Keratinocyte (primary cell): ENCODE measurements around the gene MUC5B.

ENCODE experiments used
- EZH2 ChIP-seq: IDR thresholded peaks from one replicate; pipeline ENCODE4 v1.6.1; 2012; ENCODE audit warnings: inconsistent platforms, mild to moderate bottlenecking, low read length, moderate library complexity
- TF ChIP-seq, protein P1 (sequence below), 3 experiments: IDR thresholded peaks in 1 of 3; conservative IDR thresholded peaks in 1 of 3; optimal IDR thresholded peaks in 1 of 3; 2 replicates in 2 of 3; 3 replicates in 1 of 3; pipeline versions ENCODE3 to v1.5.1; 2011; ENCODE audit warnings: low read length in 3 of 3, mild to moderate bottlenecking in 3 of 3, moderate library complexity in 2 of 3, control low read depth in 1 of 3, inconsistent platforms in 1 of 3; ENCODE audit not compliant: insufficient read depth in 2 of 3; ENCODE audit errors: extremely low read depth in 1 of 3

DNA sequence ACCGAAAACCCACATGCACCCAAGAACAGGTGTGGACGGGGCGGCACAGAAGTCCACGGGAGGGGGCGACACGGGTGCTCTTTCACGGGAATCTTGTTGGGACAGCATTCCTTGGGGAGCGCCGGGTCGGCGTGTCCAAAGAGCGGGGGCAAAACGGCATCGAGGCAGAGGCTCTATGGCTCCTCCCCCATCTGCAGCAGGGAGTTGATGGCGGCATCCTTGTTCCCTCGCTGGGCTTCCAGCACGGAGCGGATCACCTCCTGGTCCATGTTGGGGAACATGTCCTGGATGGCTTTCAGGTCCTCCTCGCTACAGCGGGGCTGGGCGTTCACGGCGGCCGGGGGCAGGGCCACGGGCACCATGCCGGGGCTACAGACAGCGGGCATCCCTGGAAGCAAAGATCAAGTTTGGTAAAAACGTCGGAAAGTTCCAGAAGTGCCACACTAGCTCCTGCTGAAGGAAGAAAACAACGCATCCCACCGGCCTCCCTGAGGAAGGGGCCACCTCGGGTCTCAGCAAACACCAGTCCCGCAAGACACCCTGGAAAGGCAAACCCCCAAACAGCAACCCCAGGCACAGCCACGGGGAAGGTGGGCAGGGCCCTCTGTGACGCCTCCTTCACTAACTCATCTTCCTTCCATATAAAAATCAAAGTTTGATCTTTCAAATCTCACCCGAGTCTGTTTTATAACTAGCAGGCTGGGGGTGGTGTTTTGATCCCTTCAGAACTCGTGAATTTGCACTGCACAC, 54.2 kb downstream of the MUC5B start:
- TF ChIP-seq, protein P1, sequence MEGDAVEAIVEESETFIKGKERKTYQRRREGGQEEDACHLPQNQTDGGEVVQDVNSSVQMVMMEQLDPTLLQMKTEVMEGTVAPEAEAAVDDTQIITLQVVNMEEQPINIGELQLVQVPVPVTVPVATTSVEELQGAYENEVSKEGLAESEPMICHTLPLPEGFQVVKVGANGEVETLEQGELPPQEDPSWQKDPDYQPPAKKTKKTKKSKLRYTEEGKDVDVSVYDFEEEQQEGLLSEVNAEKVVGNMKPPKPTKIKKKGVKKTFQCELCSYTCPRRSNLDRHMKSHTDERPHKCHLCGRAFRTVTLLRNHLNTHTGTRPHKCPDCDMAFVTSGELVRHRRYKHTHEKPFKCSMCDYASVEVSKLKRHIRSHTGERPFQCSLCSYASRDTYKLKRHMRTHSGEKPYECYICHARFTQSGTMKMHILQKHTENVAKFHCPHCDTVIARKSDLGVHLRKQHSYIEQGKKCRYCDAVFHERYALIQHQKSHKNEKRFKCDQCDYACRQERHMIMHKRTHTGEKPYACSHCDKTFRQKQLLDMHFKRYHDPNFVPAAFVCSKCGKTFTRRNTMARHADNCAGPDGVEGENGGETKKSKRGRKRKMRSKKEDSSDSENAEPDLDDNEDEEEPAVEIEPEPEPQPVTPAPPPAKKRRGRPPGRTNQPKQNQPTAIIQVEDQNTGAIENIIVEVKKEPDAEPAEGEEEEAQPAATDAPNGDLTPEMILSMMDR (optimal IDR thresholded peaks at IDR 0.05 in 1 of 3, IDR thresholded peaks at IDR 0.05 in 1 of 3, conservative IDR thresholded peaks at IDR 0.05 in 1 of 3; ENCODE audit: extremely low read depth in 1 of 3, insufficient read depth in 2 of 3, low read length in 3 of 3): no peak
- no peak for TF ChIP-seq EZH2
